WERI-Rb-1 (cell line): ENCODE measurements around the gene RASSF4.

Experiments
- DNase-seq: peaks from one replicate; pipeline ENCODE4 v3.0.0-alpha.2; 2020
- H3K27ac ChIP-seq: fragments of 250-450 bp; sonication (Bioruptor Pico); 2 replicates; pipeline ENCODE4 v1.5.1; 2020; ENCODE audit warnings: mild to moderate bottlenecking, moderate library complexity
- H3K27me3 ChIP-seq: fragments of 250-450 bp; sonication (Bioruptor Pico); 2 replicates; pipeline ENCODE4 v1.5.1; 2021; ENCODE audit warnings: mild to moderate bottlenecking, low read depth, moderate library complexity; ENCODE audit not compliant: insufficient read depth, severe bottlenecking
- H3K36me3 ChIP-seq: fragments of 250-450 bp; sonication (Bioruptor Pico); 2 replicates; pipeline ENCODE4 v1.5.1; 2020; ENCODE audit warnings: mild to moderate bottlenecking, moderate library complexity
- H3K4me3 ChIP-seq: 2 replicates; pipeline ENCODE4 v1.5.1; 2011; ENCODE audit warnings: low read depth, mild to moderate bottlenecking, control low read depth, low read length
- H3K9me3 ChIP-seq: fragments of 250-450 bp; sonication (Bioruptor Pico); 2 replicates; pipeline ENCODE4 v1.5.1; 2021; ENCODE audit warnings: mild to moderate bottlenecking, moderate library complexity; ENCODE audit not compliant: severe bottlenecking
- TF ChIP-seq, protein P1 (sequence below): IDR thresholded peaks from 2 replicates; pipeline ENCODE4 v1.5.1; 2011; ENCODE audit warnings: low read depth, mild to moderate bottlenecking, control low read depth, inconsistent platforms, low read length

RASSF4 gene

DNA sequence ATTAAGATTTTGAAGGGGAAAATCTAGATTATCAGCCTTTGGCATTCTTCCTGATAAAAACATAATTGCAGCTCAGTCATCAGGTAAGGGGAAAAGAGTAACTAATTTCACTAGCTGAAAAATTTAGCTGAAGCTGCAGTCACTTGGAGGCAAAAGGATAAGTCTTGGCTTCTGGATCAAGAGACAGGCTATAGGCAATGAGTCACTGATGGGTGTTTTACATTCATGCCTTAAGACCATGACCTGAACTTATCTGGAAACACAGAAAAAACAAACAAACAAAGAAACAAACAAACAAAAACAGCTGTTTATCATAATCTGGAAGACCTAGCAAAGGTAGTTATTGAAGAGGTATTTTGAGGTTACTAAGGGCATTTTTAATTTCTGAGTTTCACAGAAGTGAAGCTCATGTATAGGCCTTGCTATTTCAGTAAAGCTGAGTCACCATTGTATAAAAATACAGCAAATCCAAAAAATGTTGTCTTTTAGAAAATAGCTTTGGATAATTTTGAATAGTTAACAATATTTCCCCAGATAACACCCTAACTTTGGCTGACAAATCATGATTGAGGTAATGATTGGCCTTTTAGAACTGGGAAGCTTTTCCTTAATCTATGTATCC lies 81.4 kb downstream of the RASSF4 start:
- Histone ChIP-seq H3K27ac (no peak overlapping the region), H3K36me3 (no peaks in the 10 kb centered on the region), H3K27me3 (no peaks in the 10 kb centered on the region), H3K9me3 (no peaks in the 10 kb centered on the region), H3K4me3 (no peak overlapping the region)
- TF ChIP-seq, protein P1, sequence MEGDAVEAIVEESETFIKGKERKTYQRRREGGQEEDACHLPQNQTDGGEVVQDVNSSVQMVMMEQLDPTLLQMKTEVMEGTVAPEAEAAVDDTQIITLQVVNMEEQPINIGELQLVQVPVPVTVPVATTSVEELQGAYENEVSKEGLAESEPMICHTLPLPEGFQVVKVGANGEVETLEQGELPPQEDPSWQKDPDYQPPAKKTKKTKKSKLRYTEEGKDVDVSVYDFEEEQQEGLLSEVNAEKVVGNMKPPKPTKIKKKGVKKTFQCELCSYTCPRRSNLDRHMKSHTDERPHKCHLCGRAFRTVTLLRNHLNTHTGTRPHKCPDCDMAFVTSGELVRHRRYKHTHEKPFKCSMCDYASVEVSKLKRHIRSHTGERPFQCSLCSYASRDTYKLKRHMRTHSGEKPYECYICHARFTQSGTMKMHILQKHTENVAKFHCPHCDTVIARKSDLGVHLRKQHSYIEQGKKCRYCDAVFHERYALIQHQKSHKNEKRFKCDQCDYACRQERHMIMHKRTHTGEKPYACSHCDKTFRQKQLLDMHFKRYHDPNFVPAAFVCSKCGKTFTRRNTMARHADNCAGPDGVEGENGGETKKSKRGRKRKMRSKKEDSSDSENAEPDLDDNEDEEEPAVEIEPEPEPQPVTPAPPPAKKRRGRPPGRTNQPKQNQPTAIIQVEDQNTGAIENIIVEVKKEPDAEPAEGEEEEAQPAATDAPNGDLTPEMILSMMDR: no peak
- DNase-seq: no peak

DNA sequence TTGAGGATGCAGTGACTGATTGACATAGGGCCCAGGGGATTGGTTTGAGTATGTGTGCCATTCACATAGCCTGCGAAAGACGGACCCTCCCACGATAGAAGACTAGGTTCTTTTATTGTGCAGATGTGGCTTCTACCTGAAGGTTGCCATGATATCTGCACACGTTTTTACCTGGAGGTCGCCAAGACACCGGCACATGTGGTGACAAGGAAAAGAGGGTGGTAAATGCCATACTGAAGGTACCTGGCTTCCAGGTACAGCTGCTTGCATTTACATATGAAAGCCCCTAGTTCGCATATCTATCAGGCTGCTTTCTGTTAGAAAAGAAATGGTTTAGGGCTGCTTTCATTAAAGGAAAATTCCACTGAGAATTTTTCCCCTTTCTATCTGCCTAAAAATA lies 84.7 kb downstream of the RASSF4 start:
- Histone ChIP-seq H3K9me3 (no peaks in the 10 kb centered on the region), H3K36me3 (no peaks in the 10 kb centered on the region), H3K4me3 (no peak overlapping the region), H3K27ac (no peak overlapping the region), H3K27me3 (no peaks in the 10 kb centered on the region)
- DNase-seq: no peak
- TF ChIP-seq, protein P1: no peak
